Activated CD8-positive, alpha-beta memory T cell treated with anti-CD3 and anti-CD28 coated beads for 1 hour (primary cell): ENCODE results near the gene TEX13C.
"Not testable (repeated sequence)": the region's sequence is repeated elsewhere in the genome, so short reads cannot be mapped to it uniquely, and the experiment has no call there.

Experiments
- DNase-seq, 2 donors: peaks; one replicate each; pipeline ENCODE4 v3.0.0-alpha.2; 2020; ENCODE audit warnings: low read depth in 1 of 2; ENCODE audit errors: extremely low read depth in 1 of 2

The TEX13C gene

GRCh38 chrX:125319646-125320521 lies at the start of gene TEX13C:
Gene TEX13C, plus strand, starts transcription at chrX:125319871. Its CDS starts 249 bp downstream, at chrX:125320120.
- DNase-seq = no peak

- DNase-seq = no peak
Measured at GRCh38 chrX:125287282-125287681, 32.4 kb upstream of the TEX13C start.

DNA sequence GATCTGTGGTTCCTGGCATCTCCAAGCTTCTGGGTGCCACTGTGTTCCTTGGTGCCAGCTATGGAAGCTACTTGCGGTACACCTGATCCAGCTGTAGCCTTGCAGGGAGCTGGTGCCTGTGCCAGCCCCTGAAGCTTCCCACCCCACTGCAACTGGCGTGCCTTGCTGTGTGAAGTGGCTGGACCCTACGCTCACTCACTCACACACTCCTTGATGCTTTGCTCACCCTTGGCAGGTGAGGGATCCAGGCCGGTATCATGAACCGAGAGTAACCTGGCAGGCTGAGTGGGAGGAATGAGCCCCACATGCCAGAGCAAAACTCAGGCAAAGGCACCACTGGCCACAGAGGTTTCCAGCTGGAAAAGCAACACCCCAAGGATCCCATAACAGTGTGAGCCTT lies 31.3 kb upstream of the TEX13C start:
- no peak for DNase-seq

- DNase-seq = no peak
Measured at GRCh38 chrX:125289209-125289608, 30.5 kb upstream of the TEX13C start.

DNA sequence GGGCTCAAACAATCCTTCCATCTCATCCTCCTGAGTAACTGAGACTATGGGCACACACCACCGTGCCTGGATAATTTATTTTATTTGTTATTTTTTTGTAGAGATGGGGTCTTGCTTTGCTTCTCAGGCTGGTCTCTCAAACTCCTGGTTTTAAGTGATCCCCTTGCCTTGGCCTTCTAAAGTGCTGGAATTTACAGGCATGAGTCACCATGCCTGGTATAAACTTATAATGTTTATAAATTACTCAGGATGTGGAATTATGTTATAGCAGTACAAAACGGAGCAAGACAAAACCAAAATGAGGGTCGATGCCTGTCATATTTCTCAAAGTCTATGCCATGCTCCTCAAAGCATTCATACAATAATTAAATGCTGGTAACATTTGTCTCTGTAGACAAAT lies 29.8 kb upstream of the TEX13C start:
- DNase-seq = no peak

DNA sequence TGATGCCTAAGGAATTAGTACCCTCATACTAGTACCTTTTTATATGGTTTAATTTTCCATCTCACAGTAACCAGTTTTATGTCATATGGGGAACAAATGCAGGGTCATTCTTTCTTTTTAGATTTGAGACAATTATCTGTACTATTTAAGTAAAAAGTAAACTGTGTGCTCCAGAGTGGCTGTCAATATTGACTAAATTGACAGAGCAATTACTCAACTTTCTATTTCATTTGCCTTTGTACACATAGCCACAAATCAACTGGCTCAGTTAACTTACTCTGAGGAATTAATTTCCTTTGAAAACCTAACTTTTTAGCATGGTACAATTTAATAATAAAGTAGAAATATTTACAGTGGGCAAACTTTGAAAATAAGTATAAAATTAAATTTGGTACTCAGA lies 28.5 kb upstream of the TEX13C start:
- DNase-seq = no peak

GRCh38 chrX:125293850-125294780 lies 25.6 kb upstream of the TEX13C start:
- no peak for DNase-seq

DNA sequence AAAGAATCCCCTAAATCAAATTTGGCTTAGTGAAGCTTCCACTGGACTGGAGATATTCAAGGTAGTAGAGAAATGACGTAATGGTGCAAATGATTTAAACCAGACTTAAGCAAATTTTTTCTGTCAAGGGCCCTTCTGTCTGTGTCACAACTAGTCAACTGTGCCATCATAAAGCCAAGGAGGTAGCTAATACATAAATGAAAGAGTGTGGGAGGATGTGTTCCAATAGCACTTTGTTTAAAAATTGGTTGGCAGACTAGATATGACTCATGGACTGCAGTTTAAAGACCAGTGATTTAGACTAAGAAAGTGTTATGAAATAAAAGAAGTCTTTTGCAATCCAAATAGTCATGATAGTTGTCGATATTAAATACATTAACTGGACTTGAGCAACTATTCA lies 24.3 kb upstream of the TEX13C start:
- DNase-seq = no peak

DNA sequence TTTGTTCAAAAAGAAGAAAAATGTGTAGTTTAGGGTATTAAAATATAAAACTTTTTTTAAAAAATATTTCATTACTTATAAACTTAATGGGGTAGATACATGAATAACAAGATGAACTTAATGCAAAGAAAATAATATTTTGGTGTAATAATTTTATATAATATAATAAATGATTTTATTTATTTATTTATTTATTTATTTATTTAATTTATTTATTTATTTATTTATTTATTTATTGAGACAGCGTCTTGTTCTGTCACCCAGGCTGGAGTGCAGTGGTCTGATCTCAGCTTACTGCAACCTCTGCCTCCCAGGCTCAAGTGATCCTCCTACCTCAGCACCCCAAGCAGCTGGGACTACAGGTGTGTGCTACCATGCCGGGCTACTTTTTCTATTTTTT lies 20.8 kb upstream of the TEX13C start:
- DNase-seq = no peak

DNA sequence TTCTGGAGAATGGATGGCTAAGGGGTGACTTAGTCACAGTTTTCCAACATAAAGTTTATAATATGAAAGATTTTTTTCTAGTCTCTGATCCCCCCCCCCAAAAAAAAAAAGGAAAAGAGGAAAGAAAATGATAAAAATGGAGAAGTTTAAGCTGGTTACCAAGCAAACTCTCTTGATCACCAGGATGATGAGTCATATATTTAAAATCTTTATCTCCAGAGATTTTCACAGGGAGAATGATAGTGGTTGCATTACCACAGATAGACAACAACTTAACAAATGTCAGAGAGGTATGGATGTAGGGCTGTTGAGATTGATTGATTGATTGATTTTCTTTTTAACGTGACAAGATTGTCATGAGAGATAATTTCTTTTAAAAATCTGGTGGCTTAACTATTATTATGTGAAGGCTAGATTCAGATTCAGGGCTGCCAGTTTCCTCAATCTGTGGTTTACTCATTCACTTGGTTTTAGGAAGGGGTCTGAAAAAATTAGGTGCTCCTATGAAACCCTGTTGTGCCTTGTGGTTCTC lies 13.3 kb upstream of the TEX13C start:
- DNase-seq = no peak

DNA sequence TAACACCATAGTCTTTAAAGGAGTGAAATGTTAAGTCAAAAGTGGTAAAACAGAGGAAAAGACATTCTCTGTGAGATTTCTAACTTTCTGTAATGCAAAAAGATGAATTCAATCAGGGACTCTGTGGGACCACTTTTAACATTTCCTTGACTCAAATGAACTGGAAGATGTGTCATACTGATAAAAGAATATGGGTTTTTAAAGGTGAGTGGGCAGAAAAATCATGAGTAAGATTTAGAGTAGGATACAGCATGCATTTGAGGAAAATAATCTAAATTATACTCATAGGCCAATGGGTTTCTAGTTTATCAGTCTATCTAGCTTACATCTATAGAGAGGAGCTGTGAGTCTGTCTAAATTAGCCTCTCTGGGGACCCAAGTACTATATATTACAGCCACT lies 11.0 kb upstream of the TEX13C start:
- DNase-seq = no peak

DNA sequence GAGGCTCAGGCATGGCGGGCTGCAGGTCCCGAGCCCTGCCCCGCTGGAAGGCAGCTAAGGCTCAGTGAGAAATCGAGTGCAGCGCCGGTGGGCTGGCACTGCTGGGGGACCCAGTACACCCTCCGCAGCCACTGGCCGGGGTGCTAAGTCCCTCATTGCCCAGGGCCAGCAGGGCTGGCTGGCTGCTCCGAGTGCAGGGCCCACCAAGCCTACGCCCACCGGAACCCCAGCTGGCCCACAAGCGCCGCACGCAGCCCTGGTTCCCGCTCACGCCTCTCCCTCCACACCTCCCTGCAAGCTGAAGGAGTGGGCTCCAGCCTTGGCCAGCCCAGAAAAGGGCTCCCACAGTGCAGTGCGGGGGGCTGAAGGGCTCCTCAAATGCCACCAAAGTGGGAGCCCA lies 505 bp upstream of the TEX13C start:
- not testable (repeated sequence) for DNase-seq

DNA sequence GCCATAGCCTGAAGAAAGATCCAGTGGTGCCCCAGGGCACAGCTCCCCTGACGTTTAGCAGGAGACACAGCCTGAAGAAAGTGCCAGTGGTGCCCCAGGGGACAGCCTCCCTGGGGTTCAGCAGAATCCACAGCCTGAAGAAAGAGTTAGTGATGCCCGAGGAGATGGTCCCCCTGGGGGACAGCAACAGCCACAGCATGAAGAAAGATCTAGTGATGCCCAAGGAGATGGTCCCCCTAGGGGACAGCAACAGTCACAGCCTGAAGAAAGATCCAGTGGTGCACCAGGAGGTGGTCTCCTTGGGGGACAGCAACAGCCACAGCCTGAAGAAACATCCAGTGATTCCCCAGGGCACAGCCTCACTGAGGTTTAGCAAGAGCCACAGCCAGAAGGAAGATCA lies 2.8 kb downstream of the TEX13C start:
- DNase-seq = no peak

DNA sequence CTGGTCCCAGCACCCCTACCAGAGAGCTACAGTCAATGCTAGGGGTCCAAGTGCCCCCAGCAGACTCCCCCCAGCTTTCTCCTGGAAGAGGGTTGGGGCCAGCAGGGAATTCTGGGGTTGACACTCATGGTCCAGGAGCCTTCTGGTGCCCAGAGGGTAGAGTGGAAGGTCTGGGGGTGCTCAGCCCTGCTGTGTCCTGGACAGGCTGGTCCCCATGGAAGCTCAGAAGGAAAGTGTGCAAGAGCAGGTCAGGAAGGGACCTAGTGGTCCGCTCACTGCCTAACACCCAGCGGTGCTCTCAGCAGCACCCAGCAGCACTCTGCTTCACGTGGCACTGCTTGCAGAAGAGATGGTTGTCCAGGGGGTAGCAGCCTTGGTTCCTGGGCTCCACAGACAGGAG lies 6.9 kb downstream of the TEX13C start:
- DNase-seq = no peak

DNA sequence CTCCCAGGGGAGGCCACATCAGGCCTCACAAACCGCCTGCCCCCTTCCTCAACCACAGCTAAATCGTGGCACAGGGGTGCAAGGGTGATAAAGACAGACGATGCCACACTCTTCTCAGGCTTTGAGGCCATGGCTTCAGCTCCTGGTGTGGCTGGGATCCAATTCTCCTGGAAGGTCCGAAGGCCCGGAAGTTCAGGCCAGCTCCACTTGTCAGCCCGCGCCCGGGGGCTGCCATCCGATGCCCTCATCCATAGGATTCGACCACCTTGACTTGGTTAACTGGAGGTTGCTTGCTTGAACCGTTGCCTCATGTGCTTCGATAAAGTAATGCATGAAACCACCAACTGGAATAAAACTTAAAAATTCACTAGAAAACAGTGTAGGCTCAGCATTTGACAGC lies 8.2 kb downstream of the TEX13C start:
- no peak for DNase-seq

GRCh38 chrX:125333583-125333982 lies 13.9 kb downstream of the TEX13C start:
- no peak for DNase-seq

DNA sequence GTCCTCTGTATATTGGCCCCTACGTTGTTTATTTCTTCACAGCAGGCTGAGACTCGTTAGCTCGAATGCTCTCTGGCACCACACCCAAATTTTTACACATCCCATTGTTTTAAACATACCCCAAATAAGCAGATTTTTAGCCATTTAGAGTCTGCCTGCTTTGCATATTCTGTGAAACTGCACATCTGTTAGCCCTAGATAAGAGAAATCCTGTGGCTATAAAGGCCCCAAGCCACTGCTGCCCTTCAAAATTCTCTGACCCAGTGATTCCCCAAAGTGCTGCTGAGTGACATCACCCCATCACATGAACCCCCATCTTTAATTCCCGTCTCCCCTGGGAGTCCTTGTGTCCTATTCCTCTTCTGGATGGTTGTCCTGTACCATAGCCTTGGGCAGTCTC lies 20.8 kb downstream of the TEX13C start:
- DNase-seq = no peak

DNA sequence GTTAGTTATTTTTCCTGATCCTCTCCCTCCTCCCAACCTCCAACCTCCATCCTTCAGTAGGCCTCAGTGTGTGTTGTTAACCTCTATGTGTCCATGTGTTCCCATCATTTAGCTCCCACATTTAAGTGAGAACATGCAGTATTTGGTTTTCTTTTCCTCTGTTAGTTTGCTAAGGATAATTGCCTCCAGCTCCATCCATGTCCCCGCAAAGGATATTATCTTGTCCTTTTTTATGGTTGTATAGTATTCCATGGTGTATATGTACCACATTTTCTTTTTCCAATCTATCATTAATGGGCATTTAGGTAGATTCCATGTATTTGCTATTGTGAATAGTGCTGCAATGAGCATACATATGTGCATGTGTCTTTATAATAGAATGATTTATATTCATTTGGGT lies 54.5 kb downstream of the TEX13C start:
- DNase-seq = no peak
